ENCODE results near the gene PGLYRP1. TPM values are rescaled to one million over a fixed set of nuclear protein-coding genes. Genes with fewer than 3 reads are reported as not detected.

PGLYRP1 gene
- polyA plus RNA-seq, 3 donors = 0.45 to 0.85 (median 0.70) TPM

DNA sequence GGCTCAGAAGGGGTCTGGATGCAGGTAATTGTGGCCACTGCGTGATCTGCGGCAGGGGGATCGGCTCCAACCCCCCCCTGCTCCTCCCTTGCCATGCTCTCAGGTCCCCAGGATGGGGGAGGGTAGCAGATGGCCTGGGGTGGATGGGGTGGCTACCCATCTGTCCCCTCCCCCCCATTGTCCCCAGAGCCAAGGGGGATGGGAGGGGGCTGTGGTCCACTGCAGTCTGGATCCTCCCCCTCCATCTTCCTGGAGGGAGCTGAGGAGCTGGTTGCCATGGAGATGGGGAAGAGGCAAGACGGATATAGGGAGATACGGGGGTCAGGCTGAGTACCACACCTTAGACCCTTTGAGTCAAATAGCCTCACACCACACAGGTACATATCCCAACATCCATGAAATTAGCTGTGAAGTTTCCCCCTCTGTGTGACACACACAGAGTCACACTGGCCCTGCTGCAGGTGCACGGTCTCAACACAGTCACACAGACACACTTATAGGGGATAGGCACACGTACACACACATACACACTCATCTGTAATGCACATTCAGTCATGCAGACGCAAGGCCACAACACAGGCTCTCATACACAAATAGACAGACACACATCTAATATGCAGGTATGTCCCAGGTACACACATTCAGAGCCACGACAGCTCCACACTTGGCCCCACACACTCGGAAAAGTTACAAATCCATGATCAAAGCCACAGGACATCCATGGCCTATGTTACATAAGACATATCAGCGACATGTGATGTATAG is 47.4 kb downstream of the PGLYRP1 start:
- DNase-seq (ENCODE audit: extremely low read depth in 1 of 11, low read depth in 9 of 11, low spot score in 4 of 11) = no peak

- peak in 1 of 11 donors; percentile 30 for DNase-seq (ENCODE audit: extremely low read depth in 1 of 11, low read depth in 9 of 11, low spot score in 4 of 11)
Observed at GRCh38 chr19:45973553-45974338, 49.1 kb downstream of the PGLYRP1 start, which contains the start of gene NOVA2. Gene NOVA2, minus strand, starts transcription at chr19:45973865. Its CDS starts 514 bp downstream, at chr19:45973351.

GRCh38 chr19:45972947-45973540 is 49.8 kb downstream of the PGLYRP1 start:
- DNase-seq (ENCODE audit: extremely low read depth in 1 of 11, low read depth in 9 of 11, low spot score in 4 of 11) = no peak

GRCh38 chr19:45972081-45972946 is 50.5 kb downstream of the PGLYRP1 start:
- no peak for DNase-seq (ENCODE audit: extremely low read depth in 1 of 11, low read depth in 9 of 11, low spot score in 4 of 11)

DNA sequence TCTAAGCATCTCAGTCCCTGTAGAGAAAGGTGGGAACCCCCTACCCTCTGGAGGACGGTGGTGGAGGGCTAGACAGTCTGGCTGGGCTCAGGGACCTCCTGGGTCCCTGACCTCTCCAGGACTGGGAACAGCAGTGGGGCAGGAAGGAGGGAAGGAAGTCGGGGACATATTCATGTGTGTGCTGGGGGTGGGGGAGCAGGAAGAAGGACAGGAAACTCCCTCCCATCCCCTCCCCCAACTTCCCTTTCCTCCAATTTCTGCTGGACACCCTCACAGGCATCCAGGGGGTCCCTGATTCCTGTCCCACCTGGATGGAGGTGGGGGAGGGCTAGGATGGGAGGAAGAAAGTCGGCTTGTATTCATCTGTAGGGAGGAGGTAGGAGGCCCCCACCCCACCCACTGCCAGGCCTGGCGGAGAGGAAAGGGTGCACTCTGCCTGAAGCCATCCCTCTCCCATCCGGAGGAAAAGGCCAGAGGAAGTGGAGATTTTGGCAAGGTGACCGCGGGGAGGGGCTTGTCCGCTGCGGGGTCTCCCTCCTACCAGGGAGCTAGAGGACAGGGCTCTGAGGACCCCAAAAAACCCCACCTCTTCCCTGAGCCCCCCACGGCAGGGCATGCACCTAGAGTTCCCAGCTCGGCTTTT is 51.5 kb downstream of the PGLYRP1 start:
- no peak for DNase-seq (ENCODE audit: extremely low read depth in 1 of 11, low read depth in 9 of 11, low spot score in 4 of 11)

DNA sequence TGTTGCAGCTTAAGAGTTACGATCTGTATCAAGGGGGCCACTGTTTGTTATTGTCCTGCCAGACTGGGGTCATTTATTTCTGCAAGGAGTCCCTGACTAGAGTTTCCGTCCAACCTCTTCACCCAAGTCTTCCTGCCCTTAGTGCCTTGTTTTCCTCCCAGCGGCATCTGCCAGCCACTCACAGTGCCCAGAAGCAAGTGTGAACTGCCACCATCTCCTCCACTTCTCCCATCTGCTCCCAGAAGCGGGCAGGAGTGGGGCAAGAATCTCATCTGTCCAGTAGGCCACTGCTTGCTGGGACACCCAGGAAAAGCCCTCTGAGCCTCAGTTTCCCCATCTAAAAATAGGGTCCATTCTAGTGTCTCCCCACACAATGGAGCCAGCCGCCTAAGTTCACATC is 53.2 kb downstream of the PGLYRP1 start:
- no peak for DNase-seq (ENCODE audit: extremely low read depth in 1 of 11, low read depth in 9 of 11, low spot score in 4 of 11)

Other genes with a start within 250 kb of the PGLYRP1 start
- 10 to 100 TPM; 39.1 to 63.6 (median 61.2) TPM for gene DMPK, start 240.6 kb downstream of the PGLYRP1 start, polyA plus RNA-seq (ENCODE audit: insufficient read length in 3 of 3)
- gene DMWD, start 230.2 kb downstream of the PGLYRP1 start, polyA plus RNA-seq (ENCODE audit: insufficient read length in 3 of 3) = 10 to 100 TPM; 27.1 to 46.9 (median 40.8) TPM
- not detected for gene RSPH6A, start 207.7 kb downstream of the PGLYRP1 start, polyA plus RNA-seq (ENCODE audit: insufficient read length in 3 of 3)
- 10 to 100 TPM; 59.7 to 76.5 (median 70.1) TPM for gene SYMPK, start 159.9 kb downstream of the PGLYRP1 start, polyA plus RNA-seq (ENCODE audit: insufficient read length in 3 of 3)
- under 1 TPM; 0.12 to 0.79 (median 0.22) TPM for gene FOXA3, start 158.7 kb downstream of the PGLYRP1 start, polyA plus RNA-seq (ENCODE audit: insufficient read length in 3 of 3)
- gene IRF2BP1, start 136.9 kb downstream of the PGLYRP1 start, polyA plus RNA-seq (ENCODE audit: insufficient read length in 3 of 3) = 10 to 100 TPM; 14.1 to 28.5 (median 24.3) TPM
- gene MYPOP, start 120.4 kb downstream of the PGLYRP1 start, polyA plus RNA-seq (ENCODE audit: insufficient read length in 3 of 3) = 1 to 10 TPM; 2.8 to 5.9 (median 4.8) TPM
- gene NANOS2, start 108.3 kb downstream of the PGLYRP1 start, polyA plus RNA-seq (ENCODE audit: insufficient read length in 3 of 3) = not detected
- gene NOVA2, start 49.2 kb downstream of the PGLYRP1 start, polyA plus RNA-seq (ENCODE audit: insufficient read length in 3 of 3) = 1 to 10 TPM; 4.1 to 5.4 (median 4.2) TPM
- gene CCDC61, start 27.6 kb downstream of the PGLYRP1 start, polyA plus RNA-seq (ENCODE audit: insufficient read length in 3 of 3) = 10 to 100 TPM in 2 of 3 donors, 1 to 10 TPM in 1; 9.5 to 16.0 (median 13.8) TPM
- gene IGFL4, start 17.9 kb upstream of the PGLYRP1 start, polyA plus RNA-seq (ENCODE audit: insufficient read length in 3 of 3) = under 1 TPM; 0.37 to 0.88 (median 0.37) TPM
- gene IGFL3, start 101.6 kb upstream of the PGLYRP1 start, polyA plus RNA-seq (ENCODE audit: insufficient read length in 3 of 3) = not detected
- gene IGFL2, start 125.2 kb upstream of the PGLYRP1 start, polyA plus RNA-seq (ENCODE audit: insufficient read length in 3 of 3) = under 1 TPM in 1 of 3 donors, not detected in 2; 0.09 TPM
- gene IGFL1, start 206.7 kb upstream of the PGLYRP1 start, polyA plus RNA-seq (ENCODE audit: insufficient read length in 3 of 3) = not detected